Keratinocyte (primary cell): Measurements from ENCODE around the gene HS3ST1. TPM values are rescaled to one million over a fixed set of nuclear protein-coding genes. Genes with fewer than 3 reads are reported as not detected.

Source experiments
- DNase-seq: peaks from one replicate; pipeline ENCODE4 v3.0.0-alpha.2; 2011; ENCODE audit warnings: low read depth, missing footprints, low spot score
- FAIRE-seq: peaks from 2 replicates; lab custom pipeline; 2011; peaks lifted over from hg19 to GRCh38; lab: Jason Lieb, UNC
- H2AFZ ChIP-seq: 2 replicates; pipeline ENCODE4 v1.6.0; 2012; ENCODE audit warnings: low read length, control low read depth, inconsistent platforms; ENCODE audit not compliant: control insufficient read depth
- H3K27ac ChIP-seq: 2 replicates; pipeline ENCODE4 v1.5.1; 2011; ENCODE audit warnings: low read length; ENCODE audit not compliant: control insufficient read depth, insufficient read depth
- H3K27me3 ChIP-seq: 3 replicates; pipeline ENCODE4 v1.6.0; 2011; ENCODE audit warnings: low read length; ENCODE audit not compliant: control insufficient read depth, insufficient read depth; ENCODE audit errors: extremely low read depth
- H3K36me3 ChIP-seq, 2 experiments: 2 replicates in 1 of 2; 3 replicates in 1 of 2; pipeline ENCODE4 v1.5.1; 2011; ENCODE audit warnings: low read length in 2 of 2, mild to moderate bottlenecking in 1 of 2; ENCODE audit not compliant: control insufficient read depth in 2 of 2, insufficient read depth in 2 of 2; ENCODE audit errors: extremely low read depth in 1 of 2
- H3K4me1 ChIP-seq: 3 replicates; pipeline ENCODE4 v1.5.1; 2011; ENCODE audit warnings: low read length; ENCODE audit not compliant: control insufficient read depth, insufficient read depth; ENCODE audit errors: extremely low read depth
- H3K4me2 ChIP-seq: 3 replicates; pipeline ENCODE4 v1.6.0; 2011; ENCODE audit warnings: low read depth, low read length; ENCODE audit not compliant: control insufficient read depth, insufficient read depth; ENCODE audit errors: extremely low read depth
- H3K4me3 ChIP-seq, 3 experiments: fragments of 200-600 bp in 1 of 3; sonication (generic) in 1 of 3; 2 replicates in 2 of 3; 3 replicates in 1 of 3; pipeline ENCODE4 v1.5.1; 2011 to 2016; ENCODE audit warnings: low read length in 3 of 3, mild to moderate bottlenecking in 3 of 3, control low read depth in 2 of 3, inconsistent platforms in 1 of 3, low read depth in 1 of 3, mixed read lengths in 1 of 3, mixed run types in 1 of 3, moderate library complexity in 1 of 3; ENCODE audit not compliant: control insufficient read depth in 2 of 3, insufficient read depth in 2 of 3; ENCODE audit errors: extremely low read depth in 1 of 3
- H3K79me2 ChIP-seq: 2 replicates; pipeline ENCODE4 v1.6.0; 2012; ENCODE audit warnings: low read length; ENCODE audit not compliant: control insufficient read depth, insufficient read depth
- H3K9ac ChIP-seq: 3 replicates; pipeline ENCODE4 v1.6.0; 2011; ENCODE audit warnings: low read length; ENCODE audit not compliant: control insufficient read depth, insufficient read depth; ENCODE audit errors: extremely low read depth
- H3K9me1 ChIP-seq: 3 replicates; pipeline ENCODE4 v1.6.0; 2011; ENCODE audit warnings: low read length; ENCODE audit not compliant: control insufficient read depth, insufficient read depth; ENCODE audit errors: extremely low read depth
- H3K9me3 ChIP-seq: 2 replicates; pipeline ENCODE4 v1.5.1; 2012; ENCODE audit warnings: low read depth, low read length; ENCODE audit not compliant: control insufficient read depth
- H4K20me1 ChIP-seq: 3 replicates; pipeline ENCODE4 v1.6.0; 2011; ENCODE audit warnings: low read length; ENCODE audit not compliant: control insufficient read depth, insufficient read depth; ENCODE audit errors: extremely low read depth
- CTCF ChIP-seq, 3 experiments: IDR thresholded peaks in 1 of 3; conservative IDR thresholded peaks in 1 of 3; optimal IDR thresholded peaks in 1 of 3; 2 replicates in 2 of 3; 3 replicates in 1 of 3; pipeline versions ENCODE3 to v1.5.1; 2011; ENCODE audit warnings: low read length in 3 of 3, mild to moderate bottlenecking in 3 of 3, moderate library complexity in 2 of 3, control low read depth in 1 of 3, inconsistent platforms in 1 of 3; ENCODE audit not compliant: insufficient read depth in 2 of 3; ENCODE audit errors: extremely low read depth in 1 of 3
- EZH2 ChIP-seq: IDR thresholded peaks from one replicate; pipeline ENCODE4 v1.6.1; 2012; ENCODE audit warnings: inconsistent platforms, mild to moderate bottlenecking, low read length, moderate library complexity
- dilution Hi-C: fragments of 300-500 bp; cut with MboI; formaldehyde crosslinking; loops from one replicate; pipeline ENCODE4 v1.7.0; 2020; ENCODE audit warnings: low sequenced_read_pairs; ENCODE audit not compliant: extremely low pct_ligation_motif_present
- polyA plus RNA-seq, 5 experiments: library from polyadenylated mRNA; depleted of rRNA in 3 of 5; stranded (reverse) in 3 of 5; stranded (forward) in 1 of 5; unstranded in 1 of 5; fragments of >200 nt; gene quantifications; 1 replicate in 1 of 5; 2 replicates in 3 of 5; 3 replicates in 1 of 5; pipeline versions ENCODE4 v1.2.1 to v1.2.3, GENCODE V29; 2011 to 2012; ENCODE audit warnings: missing spikeins in 2 of 5, low read depth in 1 of 5, low replicate concordance in 1 of 5

The HS3ST1 gene
- polyA plus RNA-seq, 1 donor (not counting 4 experiments of a cell fraction or from before 2014, with no cell fraction given): 2.0 TPM

DNA sequence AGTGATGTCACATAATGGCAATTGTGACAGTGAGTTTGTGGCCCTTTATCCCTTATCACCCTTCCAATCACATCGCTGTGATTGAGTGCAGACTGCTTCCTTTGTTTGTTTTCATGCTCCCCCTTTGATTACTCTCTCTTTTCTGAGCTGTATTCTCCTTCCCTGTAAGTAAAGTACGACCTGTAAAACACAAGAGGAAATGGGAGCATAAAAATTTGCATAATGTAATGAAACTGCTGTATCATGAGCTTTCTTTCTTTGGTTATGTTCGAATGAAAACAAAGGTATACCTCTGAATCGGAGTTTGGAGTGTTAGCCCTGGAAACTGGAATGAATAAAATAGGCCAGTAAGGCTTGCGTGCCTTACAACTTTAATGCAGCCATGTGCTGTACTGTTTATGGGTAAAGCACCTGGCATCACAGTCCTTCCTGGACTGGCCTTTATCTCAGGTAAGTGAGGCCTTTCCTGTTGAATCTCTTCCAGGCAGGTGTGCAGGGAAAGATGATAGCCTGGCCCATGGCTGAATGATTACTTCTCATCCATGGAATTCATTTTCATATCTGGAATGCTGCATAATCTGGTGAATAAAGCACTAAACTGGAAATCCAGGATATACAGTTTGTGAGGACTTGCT is 26.6 kb upstream of the HS3ST1 start:
- H3K27ac ChIP-seq: no peak overlapping the region
- no peaks in the 10 kb centered on the region for H3K9me1 ChIP-seq
- no peaks in the 10 kb centered on the region for H3K79me2 ChIP-seq
- no peaks in the 10 kb centered on the region for H3K36me3 ChIP-seq
- dilution Hi-C loops: no loop called here
- peaks cover 9% of the 10 kb centered on the region for H3K4me1 ChIP-seq
- FAIRE-seq: no peak
- H3K4me2 ChIP-seq: no peak overlapping the region
- no peaks in the 10 kb centered on the region for H3K9me3 ChIP-seq
- H3K27me3 ChIP-seq: no peaks in the 10 kb centered on the region
- no peak overlapping the region for H3K9ac ChIP-seq
- no peak for DNase-seq
- no peak overlapping the region for H2AFZ ChIP-seq
- H4K20me1 ChIP-seq: no peaks in the 10 kb centered on the region
- TF ChIP-seq CTCF (optimal IDR thresholded peaks at IDR 0.05 in 1 of 3, IDR thresholded peaks at IDR 0.05 in 1 of 3, conservative IDR thresholded peaks at IDR 0.05 in 1 of 3; ENCODE audit: extremely low read depth in 1 of 3, insufficient read depth in 2 of 3, low read length in 3 of 3) (no peak), EZH2 (no peak)
- no peak overlapping the region for H3K4me3 ChIP-seq

GRCh38 chr4:11451716-11452115 is 23.0 kb upstream of the HS3ST1 start:
- peak; percentile 70 for DNase-seq
- dilution Hi-C loops: no loop called here
- peak; percentile 87 for FAIRE-seq
- Histone ChIP-seq H3K4me1 (peaks cover 9% of the 10 kb centered on the region), H4K20me1 (no peaks in the 10 kb centered on the region), H3K36me3 (no peaks in the 10 kb centered on the region), H3K9me3 (no peaks in the 10 kb centered on the region), H3K4me3 (no peak overlapping the region), H3K4me2 (peak overlapping the region; percentile 14), H3K9me1 (no peaks in the 10 kb centered on the region), H2AFZ (no peak overlapping the region), H3K9ac (no peak overlapping the region), H3K27me3 (no peaks in the 10 kb centered on the region), H3K79me2 (no peaks in the 10 kb centered on the region), H3K27ac (no peak overlapping the region)
- TF ChIP-seq EZH2: no peak
- TF ChIP-seq CTCF (optimal IDR thresholded peaks at IDR 0.05 in 1 of 3, IDR thresholded peaks at IDR 0.05 in 1 of 3, conservative IDR thresholded peaks at IDR 0.05 in 1 of 3; ENCODE audit: extremely low read depth in 1 of 3, insufficient read depth in 2 of 3, low read length in 3 of 3): no peak
